CD4-positive, alpha-beta T cell treated with Interferon gamma for 1 hour (primary cell): ENCODE results near the gene SUSD1.

Experiments used
- DNase-seq: peaks from one replicate; pipeline ENCODE4 v3.0.0-alpha.2; 2020

The SUSD1 gene

GRCh38 chr9:112063151-112063550, 111.9 kb downstream of the SUSD1 start:
- no peak for DNase-seq

GRCh38 chr9:112061152-112061740, 113.9 kb downstream of the SUSD1 start:
- peak; percentile 70 for DNase-seq

GRCh38 chr9:112059966-112060320, 115.2 kb downstream of the SUSD1 start:
- DNase-seq, result no peak

- no peak for DNase-seq
Observed at GRCh38 chr9:112059145-112059965, 115.7 kb downstream of the SUSD1 start.

- DNase-seq, result no peak
Observed at GRCh38 chr9:112056996-112057395, 118.1 kb downstream of the SUSD1 start.

GRCh38 chr9:112054916-112055315, 120.2 kb downstream of the SUSD1 start:
- DNase-seq, result no peak

- DNase-seq, result no peak
Observed at GRCh38 chr9:112051812-112052211, 123.3 kb downstream of the SUSD1 start.

GRCh38 chr9:112050544-112051475, 124.3 kb downstream of the SUSD1 start:
- no peak for DNase-seq

- no peak for DNase-seq
Observed at GRCh38 chr9:112049811-112050516, 125.1 kb downstream of the SUSD1 start.

GRCh38 chr9:112048924-112049691, 126.0 kb downstream of the SUSD1 start:
- DNase-seq, result no peak

GRCh38 chr9:112047538-112048066, 127.5 kb downstream of the SUSD1 start:
- DNase-seq, result no peak

GRCh38 chr9:112046181-112046580, 128.9 kb downstream of the SUSD1 start:
- no peak for DNase-seq

- no peak for DNase-seq
Observed at GRCh38 chr9:112044881-112045280, 130.2 kb downstream of the SUSD1 start.

GRCh38 chr9:112044186-112044585, 130.9 kb downstream of the SUSD1 start:
- DNase-seq, result no peak

GRCh38 chr9:112043423-112043822, 131.7 kb downstream of the SUSD1 start:
- DNase-seq, result no peak

GRCh38 chr9:112042769-112043168, 132.3 kb downstream of the SUSD1 start:
- DNase-seq, result no peak

GRCh38 chr9:112042244-112042638, 132.9 kb downstream of the SUSD1 start:
- no peak for DNase-seq

GRCh38 chr9:112041536-112042243, 133.4 kb downstream of the SUSD1 start:
- no peak for DNase-seq

GRCh38 chr9:112041199-112041535, 133.9 kb downstream of the SUSD1 start:
- DNase-seq, result no peak

- DNase-seq, result no peak
Observed at GRCh38 chr9:112038017-112038408, 137.1 kb downstream of the SUSD1 start.
